Measurements from ENCODE around the gene ZNF628. TPM values are rescaled to one million over a fixed set of nuclear protein-coding genes. Genes with fewer than 3 reads are reported as not detected.

The ZNF628 gene
- total RNA-seq, 3 donors from 2014 or later = 2.1 to 4.4 (median 4.3) TPM

- Histone ChIP-seq H3K4me3 (no peak overlapping the region), H3K4me1 (peaks cover 0 to 4% of the 10 kb centered on the region in 2 donors), H3K27me3 (no peaks in the 10 kb centered on the region), H3K27ac (no peak overlapping the region), H3K9me3 (no peaks in the 10 kb centered on the region), H3K36me3 (no peaks in the 10 kb centered on the region)
- intact Hi-C loops (cut with DNase I; ENCODE audit: low total_unique reads) = no loop called here
- no peak for TF ChIP-seq POLR2AphosphoS5 (IDR thresholded peaks at IDR 0.05)
- TF ChIP-seq POLR2A (IDR thresholded peaks at IDR 0.05) = no peak
- TF ChIP-seq, protein P1, sequence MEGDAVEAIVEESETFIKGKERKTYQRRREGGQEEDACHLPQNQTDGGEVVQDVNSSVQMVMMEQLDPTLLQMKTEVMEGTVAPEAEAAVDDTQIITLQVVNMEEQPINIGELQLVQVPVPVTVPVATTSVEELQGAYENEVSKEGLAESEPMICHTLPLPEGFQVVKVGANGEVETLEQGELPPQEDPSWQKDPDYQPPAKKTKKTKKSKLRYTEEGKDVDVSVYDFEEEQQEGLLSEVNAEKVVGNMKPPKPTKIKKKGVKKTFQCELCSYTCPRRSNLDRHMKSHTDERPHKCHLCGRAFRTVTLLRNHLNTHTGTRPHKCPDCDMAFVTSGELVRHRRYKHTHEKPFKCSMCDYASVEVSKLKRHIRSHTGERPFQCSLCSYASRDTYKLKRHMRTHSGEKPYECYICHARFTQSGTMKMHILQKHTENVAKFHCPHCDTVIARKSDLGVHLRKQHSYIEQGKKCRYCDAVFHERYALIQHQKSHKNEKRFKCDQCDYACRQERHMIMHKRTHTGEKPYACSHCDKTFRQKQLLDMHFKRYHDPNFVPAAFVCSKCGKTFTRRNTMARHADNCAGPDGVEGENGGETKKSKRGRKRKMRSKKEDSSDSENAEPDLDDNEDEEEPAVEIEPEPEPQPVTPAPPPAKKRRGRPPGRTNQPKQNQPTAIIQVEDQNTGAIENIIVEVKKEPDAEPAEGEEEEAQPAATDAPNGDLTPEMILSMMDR (IDR thresholded peaks at IDR 0.05) = no peak
- DNase-seq (ENCODE audit: low spot score in 2 of 2) = no peak
These were observed 12.8 kb upstream of the ZNF628 start for GRCh38 chr19:55463583-55464031.

DNA sequence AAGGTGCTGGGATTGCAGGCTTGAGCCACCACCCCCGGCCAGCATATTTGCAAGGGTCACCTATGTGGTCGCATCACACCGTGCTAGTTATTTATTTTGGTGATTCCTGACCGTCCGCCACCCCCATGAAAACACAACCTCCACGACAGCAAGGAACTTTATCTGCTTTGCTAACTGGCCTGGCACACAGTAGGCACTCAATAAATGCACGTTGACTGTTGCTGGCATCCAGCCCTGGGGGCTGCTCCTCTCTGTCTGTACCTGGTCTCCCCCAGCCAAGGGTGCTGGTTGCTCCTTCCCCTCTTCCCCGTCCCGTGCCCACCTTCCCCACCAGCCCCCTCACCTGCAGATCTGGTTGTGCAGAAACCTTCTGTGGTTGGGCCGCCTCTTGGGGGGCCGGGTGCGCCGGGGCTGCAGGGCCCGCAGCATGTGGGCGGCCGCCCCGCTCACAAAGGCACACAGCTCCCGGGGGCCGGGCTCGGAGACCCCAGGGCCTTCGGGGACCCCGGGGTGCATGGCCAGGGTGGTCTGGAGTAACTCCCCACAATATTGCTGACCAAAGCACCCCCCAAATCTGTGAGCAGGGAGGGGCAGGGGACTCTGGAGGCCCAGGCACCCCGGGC is 12.3 kb upstream of the ZNF628 start:
- no peak overlapping the region for H3K27ac ChIP-seq
- no peaks in the 10 kb centered on the region for H3K9me3 ChIP-seq
- intact Hi-C loops (cut with DNase I; ENCODE audit: low total_unique reads) = no loop called here
- no peak for DNase-seq (ENCODE audit: low spot score in 2 of 2)
- H3K4me3 ChIP-seq = no peak overlapping the region
- peaks cover 0 to 4% of the 10 kb centered on the region in 2 donors for H3K4me1 ChIP-seq
- no peaks in the 10 kb centered on the region for H3K27me3 ChIP-seq
- H3K36me3 ChIP-seq = no peaks in the 10 kb centered on the region
- TF ChIP-seq POLR2A (IDR thresholded peaks at IDR 0.05) = no peak
- TF ChIP-seq, protein P1 (IDR thresholded peaks at IDR 0.05) = no peak
- TF ChIP-seq POLR2AphosphoS5 (IDR thresholded peaks at IDR 0.05) = no peak

DNA sequence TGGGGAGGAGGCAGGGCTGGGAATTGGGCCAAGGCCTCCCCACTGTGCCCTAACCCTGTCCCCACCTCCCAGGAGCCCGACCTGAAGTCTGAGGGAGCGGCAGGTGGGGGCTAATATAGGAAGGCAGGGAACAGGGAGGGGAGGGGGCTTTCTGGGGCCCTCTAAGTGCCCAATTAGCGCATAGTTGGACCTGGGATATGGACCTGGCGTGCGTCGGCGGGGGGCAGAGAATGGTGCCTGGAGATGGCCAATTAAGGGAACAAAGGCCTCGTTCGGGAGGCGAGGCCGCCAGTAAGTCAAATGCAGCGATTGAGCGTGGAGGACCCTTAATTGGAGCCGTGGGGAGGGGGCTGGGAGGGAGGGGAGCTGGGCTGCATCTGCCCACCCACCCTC is 11.8 kb upstream of the ZNF628 start, which contains the start of gene C19orf85:
Gene C19orf85 (minus strand): TSS at position 90 of the 393 bp plus-strand sequence. CDS start 197 bp downstream, outside the sequence.
- DNase-seq (ENCODE audit: low spot score in 2 of 2) = no peak
- intact Hi-C loops (cut with DNase I; ENCODE audit: low total_unique reads) = no loop called here
- no peak within 1 kb of the TSS for H3K27ac ChIP-seq
- H3K36me3 ChIP-seq = no peaks in the 10 kb centered on the region
- H3K4me3 ChIP-seq = no peak within 1 kb of the TSS
- H3K27me3 ChIP-seq = no peaks in the 10 kb centered on the region
- peaks cover 0 to 4% of the 10 kb centered on the region in 2 donors for H3K4me1 ChIP-seq
- TF ChIP-seq, protein P1 (IDR thresholded peaks at IDR 0.05) = no peak
- TF ChIP-seq POLR2A (IDR thresholded peaks at IDR 0.05) = no peak
- TF ChIP-seq POLR2AphosphoS5 (IDR thresholded peaks at IDR 0.05) = no peak
- H3K9me3 ChIP-seq = no peaks in the 10 kb centered on the region

GRCh38 chr19:55465460-55466240 is 10.8 kb upstream of the ZNF628 start:
- DNase-seq (ENCODE audit: low spot score in 2 of 2) = no peak
- intact Hi-C loops (cut with DNase I; ENCODE audit: low total_unique reads) = no loop called here
- no peak overlapping the region for H3K4me3 ChIP-seq
- H3K36me3 ChIP-seq = no peaks in the 10 kb centered on the region
- no peaks in the 10 kb centered on the region for H3K27me3 ChIP-seq
- no peaks in the 10 kb centered on the region for H3K9me3 ChIP-seq
- H3K4me1 ChIP-seq = no peaks in the 10 kb centered on the region
- H3K27ac ChIP-seq = no peak overlapping the region
- TF ChIP-seq POLR2AphosphoS5 (IDR thresholded peaks at IDR 0.05) (no peak), POLR2A (IDR thresholded peaks at IDR 0.05) (no peak)
- TF ChIP-seq, protein P1 (IDR thresholded peaks at IDR 0.05) = no peak

DNA sequence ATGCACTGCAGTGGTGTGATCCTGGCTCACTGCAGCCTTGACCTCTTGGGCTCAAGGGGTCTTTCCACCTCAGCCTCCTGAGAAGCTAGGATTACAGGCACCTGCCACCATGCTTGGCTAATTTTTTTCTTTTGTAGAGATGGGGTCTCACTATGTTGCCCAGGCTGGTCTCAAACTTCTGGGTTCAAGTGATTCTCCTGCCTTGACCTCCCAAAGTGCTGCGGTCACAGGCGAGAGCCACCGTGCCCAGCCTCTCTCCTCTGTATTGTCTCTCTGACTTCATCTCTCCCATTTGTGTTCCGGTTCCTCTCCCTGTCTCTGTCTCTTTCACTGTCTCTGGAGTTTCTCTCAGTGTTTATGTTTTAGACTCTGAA is 10.2 kb upstream of the ZNF628 start:
- H3K27me3 ChIP-seq = no peaks in the 10 kb centered on the region
- intact Hi-C loops (cut with DNase I; ENCODE audit: low total_unique reads) = no loop called here
- TF ChIP-seq, protein P1 (IDR thresholded peaks at IDR 0.05) = no peak
- TF ChIP-seq POLR2A (IDR thresholded peaks at IDR 0.05) (no peak), POLR2AphosphoS5 (IDR thresholded peaks at IDR 0.05) (no peak)

More for the DNA sequence above, 10.2 kb upstream of the ZNF628 start:
- Histone ChIP-seq H3K4me1 (no peaks in the 10 kb centered on the region), H3K4me3 (no peak overlapping the region), H3K9me3 (no peaks in the 10 kb centered on the region), H3K27ac (no peak overlapping the region), H3K36me3 (no peaks in the 10 kb centered on the region)
- DNase-seq (ENCODE audit: low spot score in 2 of 2) = no peak
